GM21529 (cell line): ENCODE measurements around the gene ZNF280B.

Experiments
- ATAC-seq: cut with Tn5 transposase; IDR thresholded peaks from one replicate; pipeline ENCODE4 v1.9.1; 2021; ENCODE audit not compliant: unreplicated experiment

ZNF280B gene, protein sequence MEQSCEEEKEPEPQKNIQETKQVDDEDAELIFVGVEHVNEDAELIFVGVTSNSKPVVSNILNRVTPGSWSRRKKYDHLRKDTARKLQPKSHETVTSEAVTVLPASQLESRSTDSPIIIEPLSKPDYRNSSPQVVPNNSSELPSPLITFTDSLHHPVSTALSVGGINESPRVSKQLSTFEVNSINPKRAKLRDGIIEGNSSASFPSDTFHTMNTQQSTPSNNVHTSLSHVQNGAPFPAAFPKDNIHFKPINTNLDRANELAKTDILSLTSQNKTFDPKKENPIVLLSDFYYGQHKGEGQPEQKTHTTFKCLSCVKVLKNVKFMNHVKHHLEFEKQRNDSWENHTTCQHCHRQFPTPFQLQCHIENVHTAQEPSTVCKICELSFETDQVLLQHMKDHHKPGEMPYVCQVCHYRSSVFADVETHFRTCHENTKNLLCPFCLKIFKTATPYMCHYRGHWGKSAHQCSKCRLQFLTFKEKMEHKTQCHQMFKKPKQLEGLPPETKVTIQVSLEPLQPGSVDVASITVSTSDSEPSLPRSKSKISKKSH

DNA sequence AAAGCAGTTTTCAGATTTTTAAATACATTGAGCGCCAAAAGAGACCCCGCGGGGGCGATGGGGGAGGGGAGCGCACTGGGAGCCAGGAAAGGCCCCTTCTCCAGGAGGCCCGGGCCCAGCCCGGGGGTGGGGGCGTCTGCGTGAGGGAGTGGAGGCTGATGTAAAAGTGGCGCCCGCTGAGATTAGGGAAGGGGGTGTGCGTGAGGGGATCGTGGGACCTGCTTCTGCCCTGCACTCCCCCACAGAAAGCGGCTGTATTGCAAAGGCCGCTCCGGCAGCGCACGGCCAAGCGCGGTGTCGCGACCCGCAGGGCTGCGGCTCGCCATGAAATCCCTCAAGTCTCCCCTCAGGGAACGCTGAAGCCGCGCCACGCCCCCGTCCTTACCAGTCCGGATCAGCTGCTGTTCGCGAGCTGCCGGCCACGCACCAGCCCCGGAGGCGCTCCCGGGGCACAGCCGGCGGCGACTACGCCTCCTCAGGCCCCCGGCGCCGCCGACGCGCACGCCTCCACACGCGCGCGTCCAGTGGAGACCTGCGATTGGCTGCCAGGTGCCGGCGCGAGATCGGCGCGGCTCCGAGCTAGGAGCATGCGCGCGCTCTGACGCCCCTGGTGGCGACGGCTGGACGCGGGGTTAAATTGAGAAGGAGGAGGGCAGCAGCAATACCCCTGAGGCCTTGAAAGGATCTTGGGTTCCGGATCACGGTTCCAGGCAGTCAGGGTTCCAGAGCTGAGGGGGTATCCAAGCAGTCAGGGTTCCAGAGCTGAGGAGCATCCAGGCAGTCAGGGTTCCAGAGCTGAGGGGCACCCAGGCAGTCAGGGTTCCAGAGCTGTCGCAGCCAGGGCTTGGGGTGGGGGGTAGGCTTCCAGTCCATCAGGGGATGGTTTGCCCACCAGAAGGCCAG is at the start of gene ZNF280B:
TSS of gene ZNF280B (minus strand) at position 469 of the 903 bp plus-strand sequence. CDS start 19,344 bp downstream, outside the sequence.
- ATAC-seq: peak; percentile 90

DNA sequence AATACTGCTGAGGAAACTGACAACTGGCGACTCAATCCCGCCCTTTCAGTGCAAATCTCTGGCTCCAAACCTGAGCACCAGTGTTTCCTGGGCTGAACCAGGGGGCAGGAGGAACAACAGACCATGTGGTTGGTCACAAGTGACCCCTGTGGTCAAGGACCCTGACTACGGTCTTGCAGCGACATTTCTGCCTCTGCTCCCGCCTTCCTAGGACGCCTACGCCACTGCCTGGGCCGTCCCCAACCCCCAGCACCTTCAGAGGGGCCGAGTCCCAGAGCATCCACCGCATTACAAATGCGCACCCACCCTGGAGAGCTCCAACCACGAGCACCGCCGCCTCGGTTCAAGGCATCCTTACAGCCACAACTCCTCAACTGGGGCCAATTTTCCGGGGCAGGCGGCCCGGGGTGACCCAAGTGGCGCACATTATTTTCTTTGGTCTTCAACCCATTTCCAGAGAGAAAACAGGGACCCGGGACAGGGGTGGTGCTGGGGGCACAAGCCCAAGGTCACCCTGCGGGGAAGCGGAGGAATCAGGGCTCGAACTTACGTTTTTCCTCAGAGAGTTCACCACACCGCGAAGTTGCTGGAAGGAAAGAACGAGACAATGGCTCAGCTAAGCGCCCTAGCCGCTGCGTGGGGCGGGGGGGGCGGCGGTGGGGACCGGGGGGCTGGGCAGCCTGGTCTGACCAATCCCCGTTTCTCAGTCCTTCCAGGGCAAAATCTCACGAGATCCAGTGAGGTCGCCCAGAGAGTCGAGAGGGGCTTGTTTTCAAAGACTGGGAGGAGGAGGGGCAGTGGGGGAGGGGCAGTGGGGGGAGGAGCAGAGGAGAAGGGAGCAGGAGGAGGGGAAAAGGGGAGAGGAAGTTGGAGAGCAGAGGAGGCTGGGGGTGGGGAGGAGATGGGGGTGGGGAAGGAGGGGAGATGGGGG is 48.7 kb upstream of the ZNF280B start:
- no peak for ATAC-seq

DNA sequence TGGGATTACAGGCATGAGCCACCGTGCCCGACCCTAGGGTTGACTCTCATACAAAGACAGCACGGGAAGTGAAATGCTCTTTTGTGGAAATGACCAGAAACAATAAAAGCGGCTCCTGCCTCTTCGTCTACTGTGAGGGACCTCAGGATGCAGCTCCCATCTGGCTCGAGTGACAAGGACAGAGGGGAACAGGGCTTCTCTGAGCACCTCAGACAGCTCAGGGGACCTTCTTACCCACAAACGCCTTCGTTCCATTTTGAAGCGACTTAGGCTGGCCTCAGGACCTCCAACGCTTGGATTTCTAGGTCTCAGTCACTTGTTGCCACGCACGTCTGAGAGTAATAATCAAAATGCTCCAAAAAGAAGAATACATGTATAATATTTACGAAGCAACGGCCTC is 48.0 kb upstream of the ZNF280B start:
- no peak for ATAC-seq

DNA sequence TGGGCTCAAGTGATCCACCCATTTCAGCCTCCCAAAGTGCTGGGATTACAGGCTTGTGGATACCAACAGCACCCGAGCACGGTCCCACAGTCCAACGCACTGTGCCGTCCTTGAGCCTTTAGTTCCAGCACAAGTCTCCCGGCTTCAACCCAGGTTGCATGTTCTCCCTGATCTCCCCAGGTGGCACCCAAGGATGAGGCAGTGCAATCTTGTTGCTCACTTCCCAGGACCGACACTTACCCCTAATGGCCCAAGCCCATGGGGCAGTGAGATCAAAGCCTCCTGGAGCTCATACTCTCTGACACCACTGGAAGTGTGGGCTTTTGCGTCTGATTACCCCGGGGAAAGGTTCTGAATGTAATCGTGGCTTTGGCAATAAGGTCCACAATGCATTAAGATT is 47.1 kb upstream of the ZNF280B start:
- no peak for ATAC-seq

DNA sequence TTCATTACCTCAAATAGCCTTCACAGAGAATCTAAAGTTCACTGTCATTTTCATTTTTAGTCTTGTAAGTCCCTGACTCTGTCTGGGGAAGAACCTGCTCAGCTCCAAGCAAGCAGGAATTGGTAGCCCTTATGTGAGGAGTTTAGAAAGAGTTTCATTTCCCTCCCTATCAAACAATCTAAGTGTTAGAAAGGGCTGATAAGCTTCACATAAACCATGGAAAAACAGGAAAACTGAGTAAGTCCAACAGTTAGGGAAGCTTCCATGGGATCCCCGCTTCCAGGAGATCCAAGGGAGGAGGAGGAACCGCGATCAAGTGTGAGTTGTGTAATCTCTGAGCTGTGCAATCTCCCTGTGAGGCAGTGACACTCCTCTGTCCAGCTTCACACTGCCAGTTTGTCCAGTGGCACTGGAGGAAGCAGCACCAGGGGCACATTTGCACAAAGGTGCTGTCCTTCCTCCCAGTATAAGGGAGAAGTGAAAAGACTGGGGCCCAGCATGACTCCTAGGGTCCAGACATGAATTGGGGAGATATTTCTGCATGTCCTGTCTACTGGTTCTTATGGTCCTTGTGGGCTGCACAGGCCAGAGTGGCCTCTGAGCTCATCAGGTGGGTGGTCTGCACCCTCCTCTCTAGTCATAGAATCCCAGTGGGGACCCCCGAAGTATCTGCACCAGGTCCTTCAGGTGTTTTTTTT is 46.2 kb upstream of the ZNF280B start:
- no peak for ATAC-seq

DNA sequence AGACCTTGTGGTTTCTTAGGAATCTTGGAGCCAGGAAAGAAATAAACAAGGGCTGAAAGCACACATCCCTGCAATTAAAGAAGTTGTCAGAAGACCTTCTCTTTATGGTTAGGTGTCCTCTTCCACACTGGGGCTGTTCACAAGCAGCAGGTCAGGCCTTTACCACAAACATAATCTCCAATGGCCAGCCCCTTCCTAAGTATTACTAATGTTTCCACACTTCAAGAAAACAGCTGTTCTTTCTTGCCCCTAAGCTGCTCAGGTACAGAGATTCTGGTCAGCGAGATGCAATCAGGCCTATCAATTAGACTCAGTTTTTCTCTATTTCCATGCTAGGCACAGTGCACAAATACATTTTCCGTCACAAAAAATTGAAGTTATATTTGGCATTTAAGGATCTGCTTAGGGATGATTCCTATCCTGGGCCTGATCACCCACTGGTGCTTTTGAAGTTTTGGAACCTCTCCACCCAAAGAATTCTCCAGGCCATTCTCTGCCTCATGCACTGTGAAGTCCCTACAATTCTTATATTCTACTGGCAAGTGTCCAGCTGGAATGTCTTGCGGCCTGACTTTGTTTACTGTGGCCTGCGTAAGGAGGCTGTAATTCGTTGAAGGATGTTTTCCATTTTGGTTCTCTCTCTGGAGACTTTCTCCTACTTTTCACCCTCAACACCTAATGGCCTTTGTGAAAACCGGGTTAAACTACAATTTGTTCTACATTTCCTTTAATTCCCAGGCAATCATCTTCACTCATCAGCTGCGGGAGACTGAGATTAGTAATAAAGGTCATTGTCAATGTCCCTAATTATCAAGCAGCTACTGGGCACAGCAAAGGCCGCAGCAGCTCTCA is 45.4 kb upstream of the ZNF280B start:
- ATAC-seq: no peak

DNA sequence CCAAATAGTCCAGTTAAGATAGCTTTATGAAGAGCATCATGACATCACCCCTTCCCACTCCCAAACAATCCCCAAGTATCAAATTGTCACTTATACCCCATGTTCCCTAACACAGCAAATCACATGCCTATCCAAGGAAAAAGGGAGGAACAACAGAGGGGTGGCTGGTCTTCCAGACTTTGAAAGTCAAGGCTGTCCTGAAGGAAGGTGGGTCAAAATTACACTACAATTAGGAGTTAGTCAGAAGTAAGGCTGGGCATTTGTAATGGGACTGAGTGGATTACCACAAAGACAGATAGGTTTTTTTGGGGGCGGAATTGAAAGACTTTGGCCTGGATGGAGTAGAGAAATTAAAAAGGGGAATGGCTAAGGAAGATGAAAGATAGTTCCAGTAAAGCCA is 44.6 kb upstream of the ZNF280B start:
- no peak for ATAC-seq

DNA sequence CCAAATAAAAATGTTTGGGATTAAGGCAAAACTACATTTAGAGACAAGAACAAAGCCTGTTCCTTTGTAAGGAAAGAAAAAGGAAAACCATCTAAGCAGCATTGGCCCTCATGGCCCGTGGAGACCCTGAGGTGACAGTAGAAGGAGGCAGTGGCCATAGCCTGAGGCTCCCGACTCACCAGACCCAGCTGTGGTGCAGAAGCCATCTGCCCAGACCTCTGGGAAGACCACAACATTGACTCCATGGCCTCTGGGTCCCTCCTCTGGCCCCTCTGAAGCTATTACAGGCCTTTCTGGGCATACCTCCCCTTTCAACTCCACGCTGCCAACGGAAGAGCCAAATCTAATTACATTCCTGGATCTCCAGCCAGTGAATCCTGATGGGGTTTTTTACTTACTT is 44.1 kb upstream of the ZNF280B start:
- ATAC-seq: no peak

DNA sequence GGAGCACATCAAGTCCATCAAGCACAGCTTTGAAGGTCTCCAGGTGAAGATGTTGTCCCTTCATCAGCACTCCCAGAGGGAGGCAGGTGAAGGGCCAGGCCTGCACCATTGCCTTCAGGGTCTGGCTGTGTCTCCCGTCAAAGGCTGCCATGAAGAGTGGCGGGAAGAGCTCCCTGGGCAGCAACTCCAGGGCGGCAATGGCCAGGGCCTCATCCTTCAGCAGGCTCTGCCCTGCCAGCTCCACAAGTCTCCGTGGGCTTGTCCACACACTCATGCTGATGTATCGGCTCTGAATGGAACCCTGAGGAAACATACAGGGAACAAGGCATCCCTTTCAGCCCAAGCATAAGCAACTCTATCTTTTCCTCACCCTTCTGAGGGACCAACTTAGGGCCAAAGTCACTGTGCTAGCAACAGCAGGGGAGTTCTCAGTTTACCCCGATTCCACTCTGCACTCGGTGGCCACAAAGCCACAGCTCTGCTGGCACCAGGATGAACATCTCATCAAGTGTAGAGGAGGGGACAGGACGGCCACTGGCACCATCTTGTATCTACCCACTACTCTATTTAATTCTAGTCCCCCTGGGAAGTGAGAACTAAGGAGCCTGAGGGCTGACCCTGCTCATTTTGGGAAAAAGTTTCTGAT is 42.4 kb upstream of the ZNF280B start:
- no peak for ATAC-seq

DNA sequence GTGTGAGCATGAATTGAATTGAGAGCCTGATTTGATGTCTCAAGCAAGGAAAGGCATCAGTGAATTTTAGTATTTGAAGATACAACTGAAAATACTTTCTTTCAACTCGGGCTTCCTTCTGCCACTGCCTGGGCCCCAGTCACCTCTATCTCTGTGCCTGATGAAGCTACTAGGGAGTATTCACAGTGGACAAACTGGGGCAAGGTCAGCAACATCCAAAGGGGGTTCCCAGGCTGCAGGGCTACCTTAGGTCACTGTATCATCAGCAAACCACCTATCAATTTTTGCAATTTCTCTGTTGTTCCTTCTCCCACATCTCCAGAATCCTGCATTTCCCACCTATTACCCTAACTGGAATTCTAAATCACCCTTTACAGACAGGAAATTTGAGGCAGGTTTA is 40.4 kb upstream of the ZNF280B start:
- no peak for ATAC-seq

DNA sequence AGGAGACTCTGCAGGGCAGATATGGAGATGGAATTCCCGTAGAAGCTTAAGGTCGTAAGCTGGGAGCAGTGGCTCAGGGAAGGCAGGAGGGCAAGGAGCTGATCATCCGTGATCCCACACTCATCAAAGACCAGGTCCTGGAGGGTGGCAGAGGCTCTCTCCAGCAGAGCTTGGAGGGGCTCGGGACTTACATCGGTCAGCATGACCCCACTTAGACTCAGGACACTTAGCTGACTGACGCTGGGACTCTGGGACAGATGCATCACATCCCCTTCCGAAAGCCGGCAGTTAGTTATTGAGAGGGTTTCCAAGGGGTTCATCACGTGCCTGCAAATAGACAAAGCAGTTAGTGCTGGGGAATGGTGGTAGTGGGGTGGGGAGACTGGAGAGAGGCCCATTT is 39.8 kb upstream of the ZNF280B start:
- ATAC-seq: no peak

DNA sequence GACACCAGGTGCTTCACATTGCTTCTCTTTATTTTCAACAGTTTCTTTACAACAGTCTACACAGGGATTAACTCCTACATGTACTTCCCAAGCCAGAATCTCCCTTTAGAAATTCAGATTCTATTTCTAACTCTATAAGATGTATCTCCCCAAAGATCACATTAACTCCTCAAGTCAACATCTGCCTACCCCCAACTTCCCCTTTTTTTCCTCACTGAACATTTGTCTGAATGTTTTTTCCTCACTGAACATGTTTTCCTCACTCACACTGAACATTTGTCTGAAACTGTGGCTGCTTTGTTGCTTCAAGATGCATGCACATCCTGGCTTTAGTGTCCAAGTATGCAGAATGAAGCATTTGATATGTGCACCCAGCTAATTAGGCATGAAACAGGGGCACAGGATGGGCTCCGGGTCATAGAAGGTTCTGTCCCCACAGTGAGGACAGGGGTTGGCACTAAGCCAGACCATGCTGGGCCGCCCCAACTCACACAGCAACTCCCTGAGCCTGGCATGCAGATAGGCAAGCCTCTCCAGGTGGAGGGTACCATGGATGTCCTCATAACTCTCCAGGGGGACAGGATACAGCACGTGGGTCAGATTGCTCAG is 39.3 kb upstream of the ZNF280B start:
- ATAC-seq: no peak

DNA sequence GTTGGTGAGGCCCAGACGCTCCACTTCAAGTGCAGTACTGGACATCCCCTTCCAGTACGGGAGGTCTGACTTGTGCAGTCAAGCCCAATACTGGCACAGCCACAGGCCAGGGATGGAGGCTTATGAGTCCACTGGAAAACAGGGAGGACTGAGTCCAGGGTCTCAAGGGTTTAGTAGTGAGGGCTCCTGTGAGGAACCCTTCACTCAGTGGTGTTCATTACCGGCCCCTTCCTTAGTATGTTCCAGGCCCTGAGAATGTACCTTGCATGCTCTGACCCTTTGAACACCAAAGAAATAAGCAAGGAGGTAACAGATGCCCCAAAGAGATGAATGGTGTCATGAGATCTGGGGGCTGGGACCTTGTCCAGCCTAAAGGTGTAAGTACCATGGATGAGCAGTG is 38.7 kb upstream of the ZNF280B start:
- ATAC-seq: no peak

DNA sequence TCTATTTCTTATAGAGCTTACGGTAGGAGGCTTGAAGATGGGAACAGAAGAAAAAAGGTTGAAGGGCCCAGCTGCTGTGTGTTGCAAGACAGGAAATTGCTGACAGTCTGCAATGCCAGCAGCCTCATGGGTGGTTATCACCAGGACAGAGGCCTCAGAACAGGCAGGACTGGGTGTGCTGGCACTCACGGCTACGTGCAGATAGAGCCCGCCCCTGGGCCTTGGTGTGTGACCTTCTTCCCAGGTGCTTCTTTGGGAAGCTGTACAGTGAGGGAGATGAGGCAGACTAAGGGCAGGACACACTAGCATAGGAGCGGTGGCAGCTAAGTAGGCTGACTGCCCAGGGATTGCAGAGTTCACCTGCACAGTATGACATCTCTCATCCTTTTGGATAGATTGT is 37.9 kb upstream of the ZNF280B start:
- ATAC-seq: no peak

DNA sequence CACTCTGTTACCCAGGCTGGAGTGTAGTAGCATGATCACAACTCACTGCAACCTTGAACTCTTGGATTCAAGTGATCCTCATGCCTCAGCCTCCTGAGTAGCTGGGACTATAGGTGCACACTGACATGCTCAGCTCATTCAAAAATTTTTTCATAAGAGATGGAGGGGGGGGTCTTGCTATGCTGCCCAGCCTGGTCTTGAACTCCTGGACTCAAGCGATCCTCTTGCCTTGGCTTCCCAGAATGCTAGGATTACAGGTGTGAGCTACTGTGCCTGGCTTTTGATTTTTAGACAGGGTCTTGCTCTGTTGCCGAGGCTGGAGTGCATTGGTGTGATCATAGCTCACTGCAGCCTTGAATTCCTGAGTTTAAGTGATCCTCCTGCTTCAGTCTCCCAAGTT is 36.5 kb upstream of the ZNF280B start:
- no peak for ATAC-seq

DNA sequence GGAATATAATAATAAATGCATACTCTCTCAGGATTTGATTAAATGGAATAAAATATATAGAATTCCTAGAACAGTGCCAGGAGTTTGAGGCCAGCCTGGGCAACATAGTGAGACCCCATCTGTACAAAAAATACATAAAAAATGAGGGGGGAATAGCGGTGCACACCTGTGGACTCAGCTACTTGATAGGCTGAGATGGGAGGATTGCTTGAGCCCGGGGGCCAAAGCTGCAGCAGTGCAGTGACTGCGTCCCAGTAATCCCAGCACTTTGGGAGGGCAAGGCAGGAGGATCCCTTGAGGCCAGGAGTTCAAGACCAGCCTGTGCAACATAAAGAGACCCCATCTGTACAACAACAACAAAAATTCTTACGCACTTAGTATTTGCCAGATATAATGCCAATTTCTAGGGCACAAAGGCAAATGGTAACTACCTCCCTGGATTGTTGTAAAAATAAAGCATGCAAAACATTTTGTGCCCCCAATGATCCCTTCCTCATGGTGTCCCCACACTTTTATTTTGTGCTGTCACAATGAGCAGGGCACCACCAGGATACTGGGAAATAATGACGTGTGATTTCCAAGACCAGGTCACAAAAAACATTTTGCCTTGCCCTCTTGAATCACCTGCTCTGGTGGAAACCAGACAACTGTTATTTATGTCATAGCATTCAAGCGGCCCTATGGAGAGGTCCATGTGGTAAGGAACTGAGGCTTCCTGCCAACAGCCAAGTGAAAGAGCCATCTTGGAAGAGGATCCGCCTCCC is 29.9 kb upstream of the ZNF280B start:
- no peak for ATAC-seq

DNA sequence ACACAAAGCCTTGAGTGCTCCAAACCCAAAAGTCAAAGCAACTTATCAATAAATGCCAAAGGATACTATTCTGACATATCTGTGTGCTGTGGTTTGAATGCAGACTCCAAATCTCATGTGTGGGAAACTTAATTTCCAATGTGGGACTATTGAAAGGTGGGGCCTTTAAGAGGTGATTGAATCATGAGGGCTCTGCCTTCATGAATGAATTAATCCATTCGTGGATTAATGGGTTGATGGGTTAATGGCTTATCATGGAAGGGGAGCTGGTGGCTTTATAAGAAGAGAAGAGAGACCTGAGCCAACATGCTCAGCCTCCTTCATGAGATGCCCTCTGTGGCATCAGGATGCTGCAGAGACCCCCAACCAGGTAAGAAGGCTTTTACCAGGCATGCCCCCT is 28.4 kb upstream of the ZNF280B start:
- no peak for ATAC-seq

DNA sequence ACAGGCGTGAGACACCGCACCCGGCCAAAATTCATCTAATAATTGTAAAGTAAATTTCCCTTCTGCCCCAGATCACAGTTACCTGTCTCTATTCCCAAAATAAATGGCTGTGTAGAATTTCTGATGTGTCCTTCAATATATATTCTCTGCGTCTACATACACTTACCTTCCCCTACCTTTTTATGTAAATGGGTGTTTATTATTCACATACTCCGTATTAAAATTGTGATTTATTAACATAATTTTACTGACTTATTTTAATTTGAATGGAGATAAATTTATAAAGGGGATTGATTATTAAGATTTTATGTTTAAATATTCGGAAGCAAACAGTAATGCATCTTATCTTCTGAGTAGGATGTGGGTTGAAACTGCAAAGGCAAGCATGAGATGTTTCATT is 28.0 kb upstream of the ZNF280B start:
- ATAC-seq: no peak
